GM12891 (cell line): ENCODE measurements around the gene LRRC27.

ENCODE experiments used
- POLR2A ChIP-seq: IDR thresholded peaks from 2 replicates; pipeline ENCODE4 v1.6.1; 2011; ENCODE audit warnings: low read depth, low read length, control low read depth
- TAF1 ChIP-seq: IDR thresholded peaks from 2 replicates; pipeline ENCODE4 v1.6.1; 2011; ENCODE audit warnings: low read depth, low read length, control low read depth

DNA sequence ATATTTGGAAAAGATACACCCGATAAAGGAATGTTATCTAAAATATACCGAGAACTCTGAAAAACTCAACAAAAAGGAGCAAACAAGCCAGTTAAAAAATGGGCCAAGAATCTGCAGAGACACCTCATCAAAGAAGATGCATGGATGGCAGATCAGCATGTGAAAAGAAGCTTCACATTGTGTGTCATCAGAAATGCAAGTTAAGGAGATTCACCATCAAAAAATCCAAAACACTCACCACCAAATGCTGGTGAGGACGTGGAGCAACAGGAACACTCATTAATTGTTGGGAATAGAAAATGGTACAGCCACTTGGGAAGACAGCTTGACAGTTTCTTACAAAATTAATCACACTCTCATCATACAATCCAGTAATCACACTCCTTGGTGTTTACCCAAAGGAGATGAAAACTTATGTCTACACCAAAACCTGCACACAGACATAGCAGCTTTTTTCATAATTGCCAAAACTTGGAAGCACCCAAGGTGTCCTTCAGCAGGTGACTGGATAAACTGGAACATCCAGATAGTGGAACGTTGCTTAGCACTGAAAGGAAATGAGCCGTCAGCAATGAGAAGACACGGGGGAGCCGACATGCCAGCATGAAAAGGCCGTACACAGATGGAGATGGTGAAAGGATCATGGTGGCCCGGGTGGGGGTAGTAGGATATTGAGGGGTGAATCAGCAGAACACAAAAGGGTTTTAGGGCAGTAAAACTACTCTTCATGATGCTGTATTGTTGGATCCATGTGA, 37.1 kb downstream of the LRRC27 start:
- no peak for TF ChIP-seq POLR2A
- TF ChIP-seq TAF1, result no peak
